ENCODE results near the gene UBE3C.
"Not testable (repeated sequence)": the region's sequence is repeated elsewhere in the genome, so short reads cannot be mapped to it uniquely, and the experiment has no call there.

The UBE3C gene

DNA sequence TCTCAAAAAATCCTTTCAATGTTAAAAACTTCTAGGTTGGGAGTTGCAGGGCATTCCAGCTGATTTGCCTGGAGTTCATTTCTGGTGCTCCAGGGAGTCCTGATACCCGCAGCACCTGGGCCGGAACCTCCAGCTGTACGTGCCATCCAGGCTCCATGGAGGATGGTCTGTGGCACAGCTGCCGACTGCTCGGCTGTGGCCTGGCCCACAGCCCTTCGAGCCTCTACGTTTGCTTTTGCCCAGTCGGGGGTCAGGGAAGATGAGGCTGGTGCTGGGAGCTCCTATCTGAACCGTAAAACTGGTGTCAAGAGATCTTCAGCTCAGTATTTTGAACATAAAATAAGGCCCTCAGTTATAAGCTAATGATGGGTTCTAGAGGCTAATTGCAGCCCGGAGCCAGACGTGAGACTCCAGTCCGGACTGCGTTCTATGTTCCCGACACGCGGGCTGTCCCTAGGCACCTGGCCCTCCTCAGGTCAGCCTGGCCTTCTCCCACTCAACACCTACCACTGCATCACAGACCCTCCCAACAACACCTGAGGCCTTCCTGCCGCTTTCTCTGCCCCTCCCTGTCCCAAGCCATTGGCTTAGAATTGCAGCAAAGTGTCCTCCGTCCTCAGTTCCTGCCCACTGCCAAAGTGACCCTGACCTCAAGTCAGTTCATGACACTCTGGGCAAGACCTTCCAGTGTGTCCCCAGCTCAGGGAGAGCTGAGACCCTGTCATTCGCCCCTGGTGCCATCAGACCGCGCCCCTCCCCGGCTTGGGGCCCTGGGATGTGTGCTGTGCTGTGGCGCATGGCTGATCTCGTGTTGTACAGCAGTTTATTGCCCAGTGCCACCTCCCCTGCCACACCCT, 133.9 kb downstream of the UBE3C start:
- in situ Hi-C loops (cut with MboI; ENCODE audit: low sequenced_read_pairs, unreplicated experiment) = no loop called here
- TF ChIP-seq, protein P1, sequence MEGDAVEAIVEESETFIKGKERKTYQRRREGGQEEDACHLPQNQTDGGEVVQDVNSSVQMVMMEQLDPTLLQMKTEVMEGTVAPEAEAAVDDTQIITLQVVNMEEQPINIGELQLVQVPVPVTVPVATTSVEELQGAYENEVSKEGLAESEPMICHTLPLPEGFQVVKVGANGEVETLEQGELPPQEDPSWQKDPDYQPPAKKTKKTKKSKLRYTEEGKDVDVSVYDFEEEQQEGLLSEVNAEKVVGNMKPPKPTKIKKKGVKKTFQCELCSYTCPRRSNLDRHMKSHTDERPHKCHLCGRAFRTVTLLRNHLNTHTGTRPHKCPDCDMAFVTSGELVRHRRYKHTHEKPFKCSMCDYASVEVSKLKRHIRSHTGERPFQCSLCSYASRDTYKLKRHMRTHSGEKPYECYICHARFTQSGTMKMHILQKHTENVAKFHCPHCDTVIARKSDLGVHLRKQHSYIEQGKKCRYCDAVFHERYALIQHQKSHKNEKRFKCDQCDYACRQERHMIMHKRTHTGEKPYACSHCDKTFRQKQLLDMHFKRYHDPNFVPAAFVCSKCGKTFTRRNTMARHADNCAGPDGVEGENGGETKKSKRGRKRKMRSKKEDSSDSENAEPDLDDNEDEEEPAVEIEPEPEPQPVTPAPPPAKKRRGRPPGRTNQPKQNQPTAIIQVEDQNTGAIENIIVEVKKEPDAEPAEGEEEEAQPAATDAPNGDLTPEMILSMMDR (IDR thresholded peaks at IDR 0.05; ENCODE audit: borderline replicate concordance, control extremely low read depth, extremely low read depth, insufficient read depth, missing control alignments) = no peak
- DNase-seq (ENCODE audit: low spot score) = no peak

DNA sequence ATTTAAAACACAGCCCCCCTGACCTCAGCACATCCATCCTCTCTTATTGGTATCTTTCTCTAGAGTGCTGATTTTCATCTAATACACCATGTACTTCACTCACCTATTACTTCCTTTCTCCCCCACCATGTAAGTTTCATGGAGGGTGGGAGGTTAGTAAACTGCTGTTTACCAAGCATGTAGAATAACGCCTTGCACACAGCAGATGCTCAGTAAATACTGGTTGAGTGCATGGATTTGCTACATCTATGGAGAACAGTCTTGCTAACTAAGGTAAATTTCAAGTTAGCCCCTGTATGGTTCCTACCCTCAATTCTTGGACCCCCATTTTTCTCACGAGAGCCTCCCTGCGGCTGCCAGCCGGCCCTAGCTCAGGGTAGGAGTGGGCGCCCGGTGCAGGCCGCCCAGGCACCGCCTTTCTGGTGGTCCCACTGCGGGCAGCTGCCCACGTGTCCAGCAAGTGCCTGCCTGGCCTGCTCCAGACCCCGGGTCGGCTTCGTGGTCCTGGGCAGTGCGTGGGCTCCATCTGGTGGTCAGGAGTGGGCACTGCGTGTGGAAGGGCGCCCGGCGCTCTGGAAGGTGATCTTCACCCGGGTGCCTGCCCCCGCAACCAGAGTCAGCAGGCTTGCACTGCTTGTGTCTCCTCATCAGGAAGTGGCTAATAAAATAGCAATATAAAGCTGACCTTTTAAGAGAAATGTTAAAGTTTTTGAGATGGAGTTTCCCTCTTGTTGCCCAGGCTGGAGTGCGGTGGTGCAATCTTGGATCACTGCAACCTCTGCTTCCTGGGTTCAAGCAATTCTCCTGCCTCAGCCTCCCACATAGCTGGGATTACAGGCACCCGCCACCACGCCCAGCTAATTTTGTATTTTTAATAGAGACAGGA, 134.7 kb downstream of the UBE3C start:
- TF ChIP-seq, protein P1 (IDR thresholded peaks at IDR 0.05; ENCODE audit: borderline replicate concordance, control extremely low read depth, extremely low read depth, insufficient read depth, missing control alignments) = peak; percentile 98
- in situ Hi-C loops (cut with MboI; ENCODE audit: low sequenced_read_pairs, unreplicated experiment) = no loop called here
- DNase-seq (ENCODE audit: low spot score) = peak; percentile 93

DNA sequence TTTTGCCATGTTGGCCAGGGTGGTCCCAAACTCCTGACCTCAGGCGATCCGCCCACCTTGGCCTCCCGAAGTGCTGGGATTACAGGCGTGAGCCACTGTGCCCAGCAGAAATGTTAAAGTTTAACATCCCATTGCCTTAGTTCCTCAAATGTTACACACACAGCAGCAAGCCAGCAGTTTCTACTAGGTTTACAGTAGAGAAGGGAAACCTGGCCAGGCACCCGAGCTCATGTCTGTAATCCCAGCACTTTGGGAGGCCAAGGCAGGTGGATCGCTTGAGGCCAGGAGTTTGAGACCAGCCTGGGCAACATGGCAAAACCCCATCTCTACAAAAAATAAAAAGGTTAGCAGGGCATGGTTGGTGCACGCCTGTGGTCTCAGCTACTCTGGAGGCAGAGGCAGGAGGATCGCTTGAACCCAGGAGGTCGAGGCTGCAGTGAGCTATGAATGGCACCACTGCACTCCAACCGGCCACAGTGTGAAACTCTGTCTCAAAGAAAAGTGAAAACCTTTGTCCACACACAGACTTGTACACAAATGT, 135.4 kb downstream of the UBE3C start:
- DNase-seq (ENCODE audit: low spot score) = not testable (repeated sequence)

DNA sequence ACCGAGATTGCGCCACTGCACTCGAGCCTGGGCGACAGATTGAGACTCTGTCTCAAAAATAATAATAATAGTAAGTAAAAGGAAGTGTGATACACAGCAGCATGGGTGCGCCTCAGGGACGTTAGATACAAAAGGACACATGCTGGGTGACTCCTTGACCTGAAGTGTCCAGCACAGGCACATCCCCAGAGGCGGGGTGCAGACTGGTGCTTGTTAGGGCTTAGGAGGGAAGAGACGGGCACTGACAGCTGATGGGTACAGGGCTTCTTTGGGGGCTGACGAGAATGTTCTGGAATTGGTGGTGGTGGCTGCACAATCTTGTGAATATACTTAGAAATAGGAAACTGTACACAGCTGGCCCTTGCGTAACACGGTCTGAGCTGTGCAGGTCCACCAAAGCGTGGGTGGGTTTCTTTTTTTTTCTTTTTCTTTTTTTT, 136.3 kb downstream of the UBE3C start:
- in situ Hi-C loops (cut with MboI; ENCODE audit: low sequenced_read_pairs, unreplicated experiment) = no loop called here
- no peak for DNase-seq (ENCODE audit: low spot score)

More for the DNA sequence above, 135.4 kb downstream of the UBE3C start:
- in situ Hi-C loops (cut with MboI; ENCODE audit: low sequenced_read_pairs, unreplicated experiment) = not testable (repeated sequence)

DNA sequence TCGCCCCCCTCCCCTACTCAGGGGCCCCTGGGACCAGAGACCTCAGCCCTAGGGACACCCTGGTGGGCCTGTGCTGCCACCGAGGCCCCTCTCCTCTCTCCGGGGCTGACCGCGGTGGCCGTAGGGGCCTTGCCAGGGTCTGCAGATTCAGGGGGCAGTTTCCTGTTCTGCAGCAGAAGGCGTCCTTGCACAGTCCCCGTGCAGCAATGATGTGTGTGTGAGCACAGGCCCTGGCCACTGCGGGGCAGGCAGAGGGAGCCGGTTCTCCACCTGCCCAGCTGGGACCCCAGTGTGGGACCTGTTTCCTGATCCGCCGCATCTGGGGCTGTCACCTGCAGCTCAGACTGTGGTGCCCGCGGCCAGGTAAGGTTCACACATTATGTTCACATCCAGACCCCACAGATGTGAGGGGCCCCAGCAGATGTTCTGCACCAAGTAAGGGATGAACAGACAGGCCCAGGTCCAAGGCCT, 137.4 kb downstream of the UBE3C start:
- TF ChIP-seq, protein P1 (IDR thresholded peaks at IDR 0.05; ENCODE audit: borderline replicate concordance, control extremely low read depth, extremely low read depth, insufficient read depth, missing control alignments) = no peak
- in situ Hi-C loops (cut with MboI; ENCODE audit: low sequenced_read_pairs, unreplicated experiment) = no loop called here
- peak; percentile 37 for DNase-seq (ENCODE audit: low spot score)

More for the DNA sequence above, 136.3 kb downstream of the UBE3C start:
- TF ChIP-seq, protein P1 (IDR thresholded peaks at IDR 0.05; ENCODE audit: borderline replicate concordance, control extremely low read depth, extremely low read depth, insufficient read depth, missing control alignments) = no peak

DNA sequence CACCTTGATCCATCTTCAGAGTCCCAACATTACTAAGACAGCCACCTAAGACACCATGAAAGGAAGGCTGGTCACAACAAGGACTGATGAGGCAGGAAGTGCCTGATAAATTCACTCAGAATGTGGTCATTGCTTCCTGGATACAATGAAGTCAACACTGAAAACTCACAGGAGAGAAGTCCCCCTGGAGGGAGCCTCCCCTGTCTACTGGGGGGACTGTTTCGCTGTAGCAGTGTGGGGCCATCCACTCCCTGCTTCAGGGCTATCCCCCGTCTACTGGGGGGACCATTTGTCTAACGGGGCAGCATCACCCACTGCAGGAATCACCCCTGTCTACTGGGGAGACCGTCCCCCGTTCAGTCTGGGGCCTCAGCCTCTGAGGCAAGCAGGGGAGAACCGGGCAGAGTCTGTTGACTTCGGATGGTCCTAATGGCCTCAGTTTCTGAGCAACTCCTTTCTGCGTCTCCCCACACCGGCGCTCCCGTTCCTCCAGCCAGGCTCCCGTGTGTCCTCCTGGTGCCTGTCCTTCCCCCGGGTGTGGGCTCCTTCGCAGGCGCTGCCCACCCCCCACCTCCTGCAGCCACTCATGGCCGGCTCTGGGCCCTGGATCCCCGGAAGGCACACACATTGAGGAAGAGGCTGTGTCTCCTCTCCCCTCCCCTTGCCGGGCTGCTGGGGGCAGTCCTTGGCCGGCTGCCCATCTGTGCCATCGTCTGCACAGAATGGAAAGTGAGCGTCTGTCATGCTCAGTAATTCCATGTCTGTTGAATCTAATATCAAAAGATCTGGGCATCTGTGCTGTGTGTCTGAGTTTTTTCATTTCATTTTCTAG, 138.2 kb downstream of the UBE3C start:
- in situ Hi-C loops (cut with MboI; ENCODE audit: low sequenced_read_pairs, unreplicated experiment) = no loop called here
- DNase-seq (ENCODE audit: low spot score) = peak; percentile 62
- TF ChIP-seq, protein P1 (IDR thresholded peaks at IDR 0.05; ENCODE audit: borderline replicate concordance, control extremely low read depth, extremely low read depth, insufficient read depth, missing control alignments) = no peak

DNA sequence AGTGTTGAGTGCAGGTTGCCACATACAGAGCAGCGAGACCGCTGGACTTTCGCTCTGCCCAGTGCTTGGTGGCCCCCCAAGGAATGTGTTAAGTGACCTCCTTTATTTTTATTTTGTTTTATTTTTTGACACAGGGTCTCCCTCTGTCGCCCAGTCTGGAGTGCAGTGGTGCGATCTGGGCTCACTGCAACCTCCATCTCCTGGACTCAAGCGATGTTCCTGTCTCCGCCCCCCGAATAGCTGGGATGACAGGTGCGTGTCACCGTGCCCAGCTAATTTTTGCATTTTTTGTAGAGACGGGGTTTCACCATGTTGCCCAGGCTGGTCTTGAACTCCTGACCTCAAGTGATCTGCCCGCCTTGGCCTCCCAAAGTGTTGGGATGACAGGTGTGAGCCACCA, 138.8 kb downstream of the UBE3C start:
- in situ Hi-C loops (cut with MboI; ENCODE audit: low sequenced_read_pairs, unreplicated experiment); DNase-seq (ENCODE audit: low spot score): not testable (repeated sequence)
